WTC11 (cell line): ENCODE measurements around the gene TRIM22. TPM values are rescaled to one million over a fixed set of nuclear protein-coding genes. Genes with fewer than 3 reads are reported as not detected.

Source experiments
- ATAC-seq: fragments of 200-7000 bp; cut with Tn5 transposase; 2 replicates; pipeline ENCODE4 v1.10.0; 2021; ENCODE audit warnings: mild to moderate bottlenecking, moderate library complexity
- CTCF ChIA-PET: fragments of 300-600 bp; sonication (Branson Sonifier 250); formaldehyde crosslinking; loops from one replicate; lab custom pipeline; 2021; ENCODE audit warnings: antibody characterized with exemption; lab: Charles Lee
- POLR2A ChIA-PET: fragments of 350-600 bp; sonication (Branson Sonifier 250); formaldehyde crosslinking; loops from one replicate; lab custom pipeline; 2021; ENCODE audit warnings: antibody characterized with exemption; lab: Charles Lee
- DNase-seq: peaks from one replicate; pipeline ENCODE4 v3.0.0; 2021; ENCODE audit warnings: low spot score
- H3K27ac Mint-ChIP-seq: 2 replicates; pipeline ENCODE4 v1.8.0; 2021; ENCODE audit warnings: mixed read lengths
- H3K27me3 Mint-ChIP-seq: 2 replicates; pipeline ENCODE4 v1.8.0; 2021; ENCODE audit warnings: low read depth, mild to moderate bottlenecking, moderate library complexity, mixed read lengths
- H3K36me3 Mint-ChIP-seq: 2 replicates; pipeline ENCODE4 v1.8.0; 2021; ENCODE audit warnings: mixed read lengths
- H3K4me1 Mint-ChIP-seq: 2 replicates; pipeline ENCODE4 v1.8.0; 2022; ENCODE audit warnings: mixed read lengths
- H3K4me3 Mint-ChIP-seq: 2 replicates; pipeline ENCODE4 v1.8.0; 2021; ENCODE audit warnings: mild to moderate bottlenecking, moderate library complexity, mixed read lengths
- H3K9me3 Mint-ChIP-seq: 2 replicates; pipeline ENCODE4 v1.8.0; 2021; ENCODE audit warnings: mixed read lengths
- AR ChIP-seq: fragments of 250-450 bp; sonication (Bioruptor Pico); IDR thresholded peaks from 2 replicates; pipeline ENCODE4 v1.9.0; 2021; ENCODE audit warnings: mild to moderate bottlenecking
- ARID4B ChIP-seq: sonication (generic); formaldehyde crosslinking; IDR thresholded peaks from 2 replicates; pipeline ENCODE4 v1.8.0; 2023; ENCODE audit warnings: missing genetic modification reagents, mild to moderate bottlenecking, borderline replicate concordance
- ATF1 ChIP-seq: sonication (generic); formaldehyde crosslinking; IDR thresholded peaks from 2 replicates; pipeline ENCODE4 v1.8.1; 2023; ENCODE audit warnings: mild to moderate bottlenecking, moderate library complexity, missing genetic modification reagents
- ATF2 ChIP-seq: sonication (generic); formaldehyde crosslinking; IDR thresholded peaks from 2 replicates; pipeline ENCODE4 v1.8.1; 2022; ENCODE audit warnings: low read depth, missing genetic modification reagents, borderline replicate concordance
- ELF4 ChIP-seq: sonication (generic); formaldehyde crosslinking; IDR thresholded peaks from 2 replicates; pipeline ENCODE4 v1.8.1; 2022; ENCODE audit warnings: low read depth, mild to moderate bottlenecking, moderate library complexity, missing genetic modification reagents
- EMX1 ChIP-seq: fragments of 250-450 bp; sonication (Bioruptor Pico); IDR thresholded peaks from 2 replicates; pipeline ENCODE4 v1.8.0; 2021; ENCODE audit warnings: mild to moderate bottlenecking
- GRHL2 ChIP-seq: fragments of 250-450 bp; sonication (Bioruptor Pico); IDR thresholded peaks from 2 replicates; pipeline ENCODE4 v1.8.0; 2022; ENCODE audit warnings: mild to moderate bottlenecking, moderate library complexity; ENCODE audit not compliant: insufficient replicate concordance, severe bottlenecking
- MYBL2 ChIP-seq: sonication (generic); formaldehyde crosslinking; IDR thresholded peaks from 2 replicates; pipeline ENCODE4 v1.8.1; 2023; ENCODE audit warnings: mild to moderate bottlenecking, moderate library complexity, missing genetic modification reagents
- OVOL2 ChIP-seq: fragments of 250-450 bp; sonication (Bioruptor Pico); IDR thresholded peaks from 2 replicates; pipeline ENCODE4 v1.9.0; 2021; ENCODE audit warnings: mild to moderate bottlenecking, borderline replicate concordance
- RELA ChIP-seq: sonication (generic); formaldehyde crosslinking; IDR thresholded peaks from 2 replicates; pipeline ENCODE4 v1.8.1; 2022; ENCODE audit warnings: missing genetic modification reagents, mild to moderate bottlenecking, borderline replicate concordance
- SMAD4 ChIP-seq: sonication (generic); formaldehyde crosslinking; IDR thresholded peaks from 2 replicates; pipeline ENCODE4 v1.8.0; 2022; ENCODE audit warnings: mild to moderate bottlenecking, missing genetic modification reagents
- USF1 ChIP-seq: sonication (generic); formaldehyde crosslinking; IDR thresholded peaks from 2 replicates; pipeline ENCODE4 v1.8.0; 2022; ENCODE audit warnings: mild to moderate bottlenecking, missing genetic modification reagents
- ZBTB21 ChIP-seq: sonication (generic); formaldehyde crosslinking; IDR thresholded peaks from 2 replicates; pipeline ENCODE4 v1.8.1; 2023; ENCODE audit warnings: mild to moderate bottlenecking, missing genetic modification reagents, borderline replicate concordance
- ZNF138 ChIP-seq: sonication (generic); formaldehyde crosslinking; conservative IDR thresholded peaks from 2 replicates; pipeline ENCODE4 v1.8.1; 2022; ENCODE audit warnings: mild to moderate bottlenecking, moderate library complexity, missing genetic modification reagents
- ZNF219 ChIP-seq: sonication (generic); formaldehyde crosslinking; IDR thresholded peaks from 2 replicates; pipeline ENCODE4 v1.8.0; 2023; ENCODE audit warnings: missing genetic modification reagents, mild to moderate bottlenecking, borderline replicate concordance
- ZNF512 ChIP-seq: sonication (generic); formaldehyde crosslinking; IDR thresholded peaks from 2 replicates; pipeline ENCODE4 v1.8.1; 2022; ENCODE audit warnings: missing genetic modification reagents, borderline replicate concordance
- ZNF671 ChIP-seq: fragments of 250-450 bp; sonication (Bioruptor Pico); IDR thresholded peaks from 2 replicates; pipeline ENCODE4 v1.8.0; 2021; ENCODE audit warnings: mild to moderate bottlenecking
- total RNA-seq: library from RNA; stranded (reverse); gene quantifications from 3 replicates; pipeline ENCODE4 v1.2.3, GENCODE V29; 2021
- TF ChIP-seq, protein P1 (sequence below): sonication (generic); formaldehyde crosslinking; conservative IDR thresholded peaks from 2 replicates; pipeline ENCODE4 v1.8.1; 2022; ENCODE audit warnings: mild to moderate bottlenecking, missing genetic modification reagents
- TF ChIP-seq, protein P2 (sequence below): sonication (generic); formaldehyde crosslinking; IDR thresholded peaks from 2 replicates; pipeline ENCODE4 v1.8.1; 2023; ENCODE audit warnings: mild to moderate bottlenecking, missing genetic modification reagents
- TF ChIP-seq, protein P3 (sequence below): fragments of 250-450 bp; sonication (Bioruptor Pico); IDR thresholded peaks from 2 replicates; pipeline ENCODE4 v1.9.0; 2021; ENCODE audit warnings: mild to moderate bottlenecking
- TF ChIP-seq, protein P4 (sequence below): sonication (generic); formaldehyde crosslinking; IDR thresholded peaks from 2 replicates; pipeline ENCODE4 v1.8.1; 2022; ENCODE audit warnings: mild to moderate bottlenecking, moderate library complexity, missing genetic modification reagents

TRIM22 gene
- total RNA-seq, 1 experiment from 2014 or later, result 78.9 TPM

DNA sequence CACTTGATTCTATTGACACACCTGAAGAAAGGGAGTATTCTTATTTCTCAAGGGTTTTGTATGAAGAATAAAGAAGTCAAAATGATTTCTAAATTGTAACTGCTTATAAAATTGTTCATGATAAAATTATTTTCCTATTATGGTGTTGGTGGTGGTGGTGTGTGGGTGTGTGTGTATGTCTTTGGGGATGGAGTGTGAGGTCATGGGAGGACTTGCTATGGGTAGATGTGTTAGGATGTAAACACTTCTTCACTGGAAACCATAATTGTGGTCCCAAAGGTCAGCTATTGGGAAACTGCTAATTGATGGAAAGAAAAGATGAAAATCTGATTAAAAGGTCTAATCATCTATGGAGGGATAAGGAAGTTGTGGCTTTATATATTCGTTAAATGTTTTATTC is 5.1 kb downstream of the TRIM22 start:
- H3K36me3 Mint-ChIP-seq, result peaks cover 44% of the 10 kb centered on the region
- CTCF ChIA-PET, result no interaction called here
- no peak for TF ChIP-seq ZNF671 (CRISPR knock-in tag)
- TF ChIP-seq GRHL2 (CRISPR knock-in tag), result no peak
- TF ChIP-seq USF1, result no peak
- TF ChIP-seq, protein P1, sequence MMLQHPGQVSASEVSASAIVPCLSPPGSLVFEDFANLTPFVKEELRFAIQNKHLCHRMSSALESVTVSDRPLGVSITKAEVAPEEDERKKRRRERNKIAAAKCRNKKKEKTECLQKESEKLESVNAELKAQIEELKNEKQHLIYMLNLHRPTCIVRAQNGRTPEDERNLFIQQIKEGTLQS (CRISPR knock-in tag), result no peak
- no peak for TF ChIP-seq AR (CRISPR knock-in tag)
- TF ChIP-seq, protein P2, sequence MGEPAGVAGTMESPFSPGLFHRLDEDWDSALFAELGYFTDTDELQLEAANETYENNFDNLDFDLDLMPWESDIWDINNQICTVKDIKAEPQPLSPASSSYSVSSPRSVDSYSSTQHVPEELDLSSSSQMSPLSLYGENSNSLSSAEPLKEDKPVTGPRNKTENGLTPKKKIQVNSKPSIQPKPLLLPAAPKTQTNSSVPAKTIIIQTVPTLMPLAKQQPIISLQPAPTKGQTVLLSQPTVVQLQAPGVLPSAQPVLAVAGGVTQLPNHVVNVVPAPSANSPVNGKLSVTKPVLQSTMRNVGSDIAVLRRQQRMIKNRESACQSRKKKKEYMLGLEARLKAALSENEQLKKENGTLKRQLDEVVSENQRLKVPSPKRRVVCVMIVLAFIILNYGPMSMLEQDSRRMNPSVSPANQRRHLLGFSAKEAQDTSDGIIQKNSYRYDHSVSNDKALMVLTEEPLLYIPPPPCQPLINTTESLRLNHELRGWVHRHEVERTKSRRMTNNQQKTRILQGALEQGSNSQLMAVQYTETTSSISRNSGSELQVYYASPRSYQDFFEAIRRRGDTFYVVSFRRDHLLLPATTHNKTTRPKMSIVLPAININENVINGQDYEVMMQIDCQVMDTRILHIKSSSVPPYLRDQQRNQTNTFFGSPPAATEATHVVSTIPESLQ (CRISPR knock-in tag), result no peak
- TF ChIP-seq ZNF219 (CRISPR knock-in tag), result no peak
- TF ChIP-seq ELF4 (CRISPR knock-in tag), result no peak
- TF ChIP-seq ZBTB21 (CRISPR knock-in tag), result no peak
- TF ChIP-seq ARID4B (CRISPR knock-in tag), result no peak
- TF ChIP-seq ATF1 (CRISPR knock-in tag), result no peak
- no peak for TF ChIP-seq SMAD4 (CRISPR knock-in tag)
- no peak for TF ChIP-seq OVOL2 (CRISPR knock-in tag)
- TF ChIP-seq, protein P3, sequence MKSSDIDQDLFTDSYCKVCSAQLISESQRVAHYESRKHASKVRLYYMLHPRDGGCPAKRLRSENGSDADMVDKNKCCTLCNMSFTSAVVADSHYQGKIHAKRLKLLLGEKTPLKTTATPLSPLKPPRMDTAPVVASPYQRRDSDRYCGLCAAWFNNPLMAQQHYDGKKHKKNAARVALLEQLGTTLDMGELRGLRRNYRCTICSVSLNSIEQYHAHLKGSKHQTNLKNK, result no peak
- TF ChIP-seq MYBL2 (CRISPR knock-in tag), result no peak
- ATAC-seq, result no peak
- H3K4me1 Mint-ChIP-seq, result peaks cover 41% of the 10 kb centered on the region
- no peaks in the 10 kb centered on the region for H3K27me3 Mint-ChIP-seq
- no peaks in the 10 kb centered on the region for H3K9me3 Mint-ChIP-seq
- H3K27ac Mint-ChIP-seq, result no peak overlapping the region
- DNase-seq, result no peak
- POLR2A ChIA-PET, result no interaction called here
- no peak overlapping the region for H3K4me3 Mint-ChIP-seq

- ATAC-seq (no peak), DNase-seq (no peak)
- ChIA-PET CTCF (no interaction called here), POLR2A (no interaction called here)
- Mint-ChIP-seq H3K9me3 (no peaks in the 10 kb centered on the region), H3K27ac (no peak overlapping the region), H3K36me3 (peaks cover 50% of the 10 kb centered on the region), H3K27me3 (no peaks in the 10 kb centered on the region), H3K4me1 (peaks cover 32% of the 10 kb centered on the region), H3K4me3 (no peak overlapping the region)
- TF ChIP-seq, protein P4, sequence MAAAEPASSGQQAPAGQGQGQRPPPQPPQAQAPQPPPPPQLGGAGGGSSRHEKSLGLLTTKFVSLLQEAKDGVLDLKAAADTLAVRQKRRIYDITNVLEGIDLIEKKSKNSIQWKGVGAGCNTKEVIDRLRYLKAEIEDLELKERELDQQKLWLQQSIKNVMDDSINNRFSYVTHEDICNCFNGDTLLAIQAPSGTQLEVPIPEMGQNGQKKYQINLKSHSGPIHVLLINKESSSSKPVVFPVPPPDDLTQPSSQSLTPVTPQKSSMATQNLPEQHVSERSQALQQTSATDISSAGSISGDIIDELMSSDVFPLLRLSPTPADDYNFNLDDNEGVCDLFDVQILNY, result no peak
- TF ChIP-seq RELA (CRISPR knock-in tag) (no peak), ATF2 (CRISPR knock-in tag) (no peak), ZNF512 (CRISPR knock-in tag) (no peak), ATF1 (CRISPR knock-in tag) (no peak), EMX1 (CRISPR knock-in tag) (no peak), ZNF138 (CRISPR knock-in tag) (no peak)
These were observed 6.0 kb downstream of the TRIM22 start for GRCh38 chr11:5695580-5695979.
